ENCODE measurements around the gene CELA3B.
A peak's percentile ranks its signal among the peaks of the same experiment; 100 is the strongest.
"Not testable (repeated sequence)": the region's sequence is repeated elsewhere in the genome, so short reads cannot be mapped to it uniquely, and the experiment has no call there.

CELA3B gene

GRCh38 chr1:21942959-21943640 is 33.7 kb upstream of the CELA3B start:
- DNase-seq (ENCODE audit: low read depth in 2 of 3, low spot score in 2 of 3), result not testable (repeated sequence)

- no peak for DNase-seq (ENCODE audit: low read depth in 2 of 3, low spot score in 2 of 3)
Measured at GRCh38 chr1:21944733-21945073, 32.1 kb upstream of the CELA3B start.

- no peak for DNase-seq (ENCODE audit: low read depth in 2 of 3, low spot score in 2 of 3)
Measured at GRCh38 chr1:21946836-21947587, 29.8 kb upstream of the CELA3B start.

- DNase-seq (ENCODE audit: low read depth in 2 of 3, low spot score in 2 of 3), result no peak
Measured at GRCh38 chr1:21950734-21951133, 26.1 kb upstream of the CELA3B start.

- DNase-seq (ENCODE audit: low read depth in 2 of 3, low spot score in 2 of 3), result no peak
Measured at GRCh38 chr1:21951226-21951870, 25.5 kb upstream of the CELA3B start.

- no peak for DNase-seq (ENCODE audit: low read depth in 2 of 3, low spot score in 2 of 3)
Measured at GRCh38 chr1:21952786-21953520, 23.9 kb upstream of the CELA3B start.

- no peak for DNase-seq (ENCODE audit: low read depth in 2 of 3, low spot score in 2 of 3)
Measured at GRCh38 chr1:21955058-21955457, 21.8 kb upstream of the CELA3B start.

- no peak for DNase-seq (ENCODE audit: low read depth in 2 of 3, low spot score in 2 of 3)
Measured at GRCh38 chr1:21955501-21956281, 21.1 kb upstream of the CELA3B start.

GRCh38 chr1:21956720-21957552 is 19.9 kb upstream of the CELA3B start:
- DNase-seq (ENCODE audit: low read depth in 2 of 3, low spot score in 2 of 3), result no peak

- DNase-seq (ENCODE audit: low read depth in 2 of 3, low spot score in 2 of 3), result no peak
Measured at GRCh38 chr1:21961337-21961736, 15.5 kb upstream of the CELA3B start.

- DNase-seq (ENCODE audit: low read depth in 2 of 3, low spot score in 2 of 3), result no peak
Measured at GRCh38 chr1:21961799-21962198, 15.0 kb upstream of the CELA3B start.

- peak; percentile 49 to 86 (median 73) for DNase-seq (ENCODE audit: low read depth in 2 of 3, low spot score in 2 of 3)
Measured at GRCh38 chr1:21963477-21964217, 13.2 kb upstream of the CELA3B start.

- no peak for DNase-seq (ENCODE audit: low read depth in 2 of 3, low spot score in 2 of 3)
Measured at GRCh38 chr1:21966247-21967000, 10.4 kb upstream of the CELA3B start.

- not testable (repeated sequence) for DNase-seq (ENCODE audit: low read depth in 2 of 3, low spot score in 2 of 3)
Measured at GRCh38 chr1:21967216-21967615, 9.6 kb upstream of the CELA3B start.

GRCh38 chr1:21969066-21969465 is 7.8 kb upstream of the CELA3B start:
- not testable (repeated sequence) for DNase-seq (ENCODE audit: low read depth in 2 of 3, low spot score in 2 of 3)

GRCh38 chr1:21970523-21970922 is 6.3 kb upstream of the CELA3B start:
- not testable (repeated sequence) for DNase-seq (ENCODE audit: low read depth in 2 of 3, low spot score in 2 of 3)

GRCh38 chr1:21972973-21973441 is 3.8 kb upstream of the CELA3B start:
- DNase-seq (ENCODE audit: low read depth in 2 of 3, low spot score in 2 of 3), result not testable (repeated sequence)

- not testable (repeated sequence) for DNase-seq (ENCODE audit: low read depth in 2 of 3, low spot score in 2 of 3)
Measured at GRCh38 chr1:21973948-21974347, 2.9 kb upstream of the CELA3B start.

Data from activated CD8-positive, alpha-beta memory T cell treated with anti-CD3 and anti-CD28 coated beads for 48 hours (primary cell).